Retina (tissue), 1 donor: ENCODE data around the gene NPC1L1.

ENCODE experiments used
- DNase-seq: peaks from one replicate; pipeline ENCODE4 v3.0.0-alpha.2; 2016

The NPC1L1 gene

DNA sequence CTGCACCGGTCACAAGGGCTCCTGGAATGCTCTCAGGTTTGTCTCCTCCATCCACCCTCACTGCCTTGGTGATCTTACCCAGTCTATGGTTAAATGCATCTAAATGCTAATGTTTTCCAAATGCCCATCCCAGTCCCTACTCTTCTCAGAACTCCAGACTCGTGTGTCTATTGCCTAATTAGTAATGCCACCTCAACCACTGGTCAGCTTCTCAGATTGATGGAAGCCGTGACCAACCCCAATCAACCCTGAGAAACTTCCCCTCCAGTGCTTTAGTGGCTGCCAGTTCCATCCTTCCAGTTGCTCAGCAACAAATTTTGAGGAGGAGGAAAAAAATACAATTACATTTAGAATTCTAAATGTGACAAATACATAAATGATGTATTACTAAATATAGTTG lies 69.3 kb downstream of the NPC1L1 start:
- no peak for DNase-seq

DNA sequence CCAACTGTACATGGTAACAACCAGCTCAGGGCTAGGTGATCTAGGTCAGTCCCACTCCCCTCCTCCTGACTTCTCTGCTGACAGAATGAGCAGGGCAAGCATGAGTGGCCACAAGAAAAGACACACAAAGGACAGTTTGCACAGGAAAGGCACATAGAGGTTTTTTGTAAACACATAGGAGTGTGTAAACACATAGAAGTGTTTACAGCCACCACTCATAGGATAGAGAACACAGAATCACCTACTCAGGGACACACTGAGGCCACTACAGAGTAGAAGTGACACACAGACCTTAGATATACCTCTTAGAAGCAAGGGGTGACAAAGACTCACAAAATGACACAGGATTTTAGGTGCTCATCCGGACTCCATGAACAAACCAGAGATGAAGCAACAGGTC lies 69.7 kb downstream of the NPC1L1 start:
- DNase-seq: no peak

DNA sequence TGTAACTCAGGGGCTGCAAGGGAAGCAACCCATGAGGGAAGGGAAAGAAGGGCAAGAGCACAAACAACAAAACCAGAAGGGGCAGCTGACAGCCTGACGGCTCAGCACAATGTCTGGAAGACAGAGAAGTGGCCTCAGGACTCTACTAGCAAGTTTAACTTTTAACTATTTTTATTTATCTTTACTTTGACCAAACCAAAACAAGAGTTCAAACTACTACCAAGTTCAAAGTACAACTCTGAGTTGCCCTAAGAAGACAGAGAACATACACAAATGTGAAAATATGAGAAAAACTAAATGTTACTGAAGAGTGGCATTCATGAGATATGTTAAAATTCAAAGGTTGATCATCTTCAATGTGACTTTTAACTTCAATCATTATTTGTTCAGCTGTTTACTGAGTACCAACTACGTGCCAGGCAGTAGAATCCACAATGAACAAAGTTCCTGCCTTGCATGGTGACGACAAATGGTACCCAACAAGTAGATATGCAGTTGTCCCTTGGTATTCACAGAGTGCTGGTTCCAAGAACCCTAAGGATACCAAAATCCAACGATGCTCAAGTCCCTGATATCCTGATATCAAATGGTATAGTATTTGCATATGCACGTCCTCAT lies 70.4 kb downstream of the NPC1L1 start:
- DNase-seq: no peak

DNA sequence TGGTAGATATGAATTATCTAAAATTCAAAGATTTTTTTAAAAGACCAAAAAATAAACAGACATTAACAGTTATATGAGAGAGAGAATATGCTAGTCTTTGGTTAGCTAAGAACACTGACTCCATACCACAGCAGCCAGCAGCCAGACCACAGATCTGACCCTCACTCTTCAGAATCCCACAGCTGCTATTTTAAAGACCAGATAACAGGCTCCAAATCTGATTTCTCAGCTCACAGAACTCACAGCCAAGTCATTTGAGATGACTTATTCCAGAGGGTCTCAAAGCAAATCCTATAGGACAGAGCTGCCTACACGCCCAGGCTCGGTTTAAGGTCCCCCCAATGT lies 71.0 kb downstream of the NPC1L1 start:
- peak; percentile 13 for DNase-seq

DNA sequence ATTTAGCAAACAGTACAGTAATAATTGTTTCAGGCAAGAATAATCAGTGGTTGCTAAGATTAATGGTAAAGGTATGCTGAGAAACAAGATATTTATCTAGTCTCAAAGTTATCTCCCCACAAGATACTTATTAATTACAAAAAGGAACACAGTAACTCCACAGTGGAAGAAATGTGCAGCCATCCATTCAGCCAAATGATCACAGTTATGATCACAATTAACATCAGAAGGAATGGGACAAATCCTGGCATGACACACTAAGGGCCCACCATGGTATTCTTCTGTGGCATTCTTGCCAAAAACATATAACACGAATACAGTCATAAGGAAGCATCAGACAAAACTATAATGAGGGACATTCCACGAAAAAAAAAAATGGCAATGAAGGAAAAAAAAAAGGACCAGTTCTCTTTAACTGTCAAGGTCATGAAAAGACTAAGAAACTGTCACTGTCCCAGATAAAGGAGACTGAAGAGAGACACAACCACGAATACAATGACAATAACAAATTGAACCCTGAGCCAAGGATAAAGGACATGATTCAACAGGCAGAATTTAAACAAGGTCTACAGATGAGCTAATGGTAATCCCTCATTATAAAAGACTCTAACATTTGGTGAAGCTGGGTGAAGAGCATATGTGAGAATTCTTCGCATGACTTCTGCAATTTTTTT lies 71.5 kb downstream of the NPC1L1 start:
- peak; percentile 16 for DNase-seq

DNA sequence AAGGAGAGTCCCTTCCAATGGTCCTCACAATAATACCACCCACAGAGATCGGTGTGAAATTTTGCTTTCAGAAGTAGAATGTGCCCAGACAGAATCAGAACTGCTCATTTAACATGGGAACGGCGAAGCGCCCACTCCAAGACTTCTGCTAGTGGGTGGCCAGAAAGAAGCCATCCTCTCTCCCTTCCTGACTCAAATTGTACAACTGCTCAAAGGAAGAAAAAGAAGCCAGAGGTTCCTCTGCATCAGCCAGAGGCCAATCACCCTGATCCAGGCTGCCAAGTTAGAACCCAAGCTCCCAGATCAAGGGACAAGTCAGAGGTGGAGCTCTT lies 73.9 kb downstream of the NPC1L1 start:
- no peak for DNase-seq

DNA sequence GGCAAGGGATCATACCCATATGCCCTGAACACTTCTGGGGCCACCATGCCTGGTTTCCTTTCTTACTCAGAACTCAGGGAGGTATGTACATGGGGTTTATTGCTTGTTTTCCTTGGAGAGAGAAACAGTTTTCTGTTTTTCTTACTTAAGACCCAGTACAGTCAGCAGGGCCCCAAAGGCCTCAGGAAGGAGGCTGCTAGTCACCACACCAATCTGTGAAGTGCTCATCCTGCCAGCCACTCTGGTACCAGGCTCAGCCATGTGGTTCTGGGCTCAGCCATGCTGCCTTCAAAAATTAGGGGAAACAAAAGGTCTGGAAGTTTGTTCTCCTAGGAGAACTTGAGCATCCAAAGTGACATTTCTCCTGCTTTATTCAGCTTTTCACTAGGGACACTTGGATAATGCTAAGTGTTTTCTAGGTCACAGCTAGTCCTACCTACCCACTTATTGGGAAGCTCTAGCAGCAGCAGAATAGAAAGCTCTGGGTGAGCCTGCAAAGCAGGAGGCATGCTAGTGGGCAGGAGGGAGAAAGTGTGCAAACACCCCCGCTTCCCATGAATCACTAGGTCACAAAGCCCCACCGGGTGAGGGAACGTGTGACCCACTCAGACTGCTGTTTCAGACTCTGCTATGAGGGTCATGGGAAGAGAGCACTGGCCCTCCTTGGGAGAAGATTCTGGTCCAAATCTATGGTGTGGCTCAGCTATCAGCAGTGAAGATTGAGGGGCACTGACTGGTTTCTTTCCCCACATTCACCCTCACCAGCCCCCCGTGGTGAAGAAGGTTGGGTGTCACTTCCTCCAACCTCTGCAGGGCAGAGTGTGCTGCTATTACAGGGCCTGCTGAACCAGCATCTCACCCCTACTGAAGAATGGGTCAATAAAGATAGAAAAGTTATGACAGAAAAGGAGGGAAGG lies 74.6 kb downstream of the NPC1L1 start:
- no peak for DNase-seq

DNA sequence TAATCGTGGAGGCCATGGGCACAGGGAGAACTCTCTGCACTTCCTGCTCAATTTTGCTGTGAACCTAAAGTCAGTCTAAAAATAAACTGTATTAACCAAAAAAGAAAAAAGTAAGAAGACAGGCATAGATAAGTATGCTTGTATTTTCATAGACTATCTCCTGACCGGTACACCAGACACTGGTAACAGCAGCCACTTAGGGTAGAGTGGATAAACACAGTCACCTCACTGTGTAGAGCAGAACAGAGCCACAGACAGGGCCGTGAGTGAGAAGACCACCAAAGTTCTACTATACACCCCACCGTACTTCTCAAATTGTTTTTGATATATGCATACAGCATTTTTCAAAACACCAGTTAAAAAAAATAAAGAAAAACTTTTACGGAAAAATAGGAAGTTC lies 75.6 kb downstream of the NPC1L1 start:
- DNase-seq: no peak

DNA sequence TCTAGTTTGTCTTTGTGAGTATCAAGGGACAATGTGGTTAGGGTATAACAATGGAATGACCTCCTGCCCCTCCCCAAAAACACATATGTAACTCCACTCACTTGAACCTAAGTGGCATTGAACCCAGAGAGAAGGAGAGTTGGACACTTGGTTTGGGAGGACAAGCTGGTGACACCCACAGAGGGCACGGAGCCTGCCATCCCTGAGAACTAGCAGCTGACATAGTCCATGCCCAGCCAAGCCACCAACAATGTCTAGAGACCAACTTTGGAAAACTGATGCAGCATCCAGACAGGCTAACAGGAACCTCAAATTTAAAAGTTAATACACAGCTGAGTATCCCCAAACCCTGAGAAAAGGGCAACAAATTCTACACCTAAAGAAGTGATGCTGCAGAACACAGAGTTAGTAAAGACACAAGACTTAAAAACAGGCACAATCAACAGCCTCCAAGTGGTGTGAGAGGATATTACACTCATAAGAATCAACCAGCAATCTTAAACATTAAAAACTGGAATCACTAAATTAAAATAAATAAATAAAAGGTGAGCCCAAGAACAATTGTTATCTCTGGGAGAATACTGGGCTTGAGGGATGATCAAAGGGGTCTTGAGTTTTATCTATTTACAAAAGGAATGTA lies 77.8 kb downstream of the NPC1L1 start:
- DNase-seq: no peak
